Stimulated activated CD4-positive, alpha-beta T cell treated with anti-CD3 and anti-CD28 coated beads, Interleukin-12 subunit alpha, Interleukin-12 subunit beta, amount 100 ng/mL, for 4 hours (primary cell): ENCODE measurements around the gene MAP2K4.
"Not testable (repeated sequence)": the region's sequence is repeated elsewhere in the genome, so short reads cannot be mapped to it uniquely, and the experiment has no call there.

Experiments
- DNase-seq: peaks from one replicate; pipeline ENCODE4 v3.0.0-alpha.2; 2020

MAP2K4 gene

DNA sequence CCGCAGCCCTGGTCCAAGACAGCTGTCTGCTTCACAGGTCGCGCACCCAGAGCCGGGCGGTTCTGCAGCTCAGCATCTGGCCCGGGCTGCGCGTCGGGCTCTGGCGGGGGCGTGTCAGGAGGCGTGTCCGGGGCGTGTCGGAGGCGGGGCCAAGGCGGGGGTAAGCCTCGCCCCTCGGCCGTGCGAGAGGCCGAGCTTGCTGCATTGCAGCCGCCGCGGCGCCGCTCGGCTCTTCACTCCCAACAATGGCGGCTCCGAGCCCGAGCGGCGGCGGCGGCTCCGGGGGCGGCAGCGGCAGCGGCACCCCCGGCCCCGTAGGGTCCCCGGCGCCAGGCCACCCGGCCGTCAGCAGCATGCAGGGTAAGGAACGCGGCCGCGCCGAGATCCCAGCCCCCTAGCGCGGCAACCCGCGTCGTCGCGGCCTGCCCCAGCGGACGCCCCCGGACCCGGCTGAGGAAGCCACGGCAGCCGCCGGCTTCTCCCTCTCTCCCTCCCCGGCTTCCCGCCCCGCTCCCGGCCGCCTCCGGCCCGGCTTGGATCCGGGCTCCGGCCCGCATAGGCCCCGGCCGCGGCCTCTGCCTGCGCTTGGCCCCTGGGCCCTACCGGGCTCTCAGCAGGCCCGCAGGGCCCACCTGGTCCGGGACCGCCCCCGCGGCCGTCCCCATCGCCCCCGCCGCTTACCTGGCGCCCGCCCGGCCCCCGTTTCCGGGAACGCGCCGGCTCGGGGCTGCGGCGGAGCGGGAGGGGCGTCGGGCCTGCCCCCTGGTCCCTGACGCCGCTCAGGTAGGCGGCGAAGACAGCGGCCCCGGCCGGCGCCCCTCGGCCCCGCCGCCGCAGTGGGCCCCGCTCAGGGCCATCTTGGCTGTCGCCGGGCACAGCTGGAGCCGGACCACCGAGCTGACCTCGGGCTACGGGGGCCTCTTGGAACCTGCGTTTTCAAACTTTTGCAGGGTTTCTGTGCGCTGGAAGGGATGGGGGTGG lies at the start of gene MAP2K4:
Gene MAP2K4, plus strand, starts transcription at position 236 of the 981 bp plus-strand sequence. Its CDS starts 10 bp downstream, at position 246.
- peak; percentile 97 for DNase-seq

DNA sequence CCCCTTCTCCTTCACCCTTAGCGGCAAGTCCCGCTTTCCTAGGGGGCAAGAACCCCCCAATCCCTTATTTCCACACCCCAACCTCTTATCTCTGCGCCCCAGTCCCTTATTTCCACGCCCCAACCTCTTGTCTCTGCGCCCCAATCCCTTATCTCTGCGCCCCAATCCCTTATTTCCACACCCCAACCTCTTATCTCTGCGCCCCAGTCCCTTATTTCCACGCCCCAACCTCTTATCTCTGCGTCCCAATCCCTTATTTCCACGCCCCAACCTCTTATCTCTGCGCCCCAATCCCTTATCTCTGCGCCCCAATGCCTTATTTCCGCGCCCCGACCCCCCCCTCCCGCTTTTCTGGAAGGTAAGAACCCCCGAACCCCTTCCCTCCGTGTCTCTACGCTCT lies 47.9 kb upstream of the MAP2K4 start:
- DNase-seq, result not testable (repeated sequence)

DNA sequence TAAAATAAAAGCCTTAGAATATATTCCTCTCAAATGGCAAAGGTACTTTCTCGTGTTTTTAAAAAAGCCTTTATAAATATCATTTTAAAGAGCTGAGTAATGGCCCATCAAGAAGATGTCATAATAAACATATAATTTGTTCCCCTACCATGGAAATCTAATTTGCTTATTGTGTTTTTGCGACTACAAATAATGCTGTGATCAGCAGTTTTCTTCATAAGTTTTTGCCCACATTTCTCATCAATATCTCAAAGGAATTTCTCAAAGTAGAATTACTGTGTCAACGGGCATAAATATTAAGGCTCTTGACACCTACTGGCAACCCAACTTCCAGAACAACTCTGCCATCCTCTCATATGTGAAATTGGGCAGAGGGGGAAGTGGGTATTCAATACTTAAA lies 40.9 kb upstream of the MAP2K4 start:
- no peak for DNase-seq

DNA sequence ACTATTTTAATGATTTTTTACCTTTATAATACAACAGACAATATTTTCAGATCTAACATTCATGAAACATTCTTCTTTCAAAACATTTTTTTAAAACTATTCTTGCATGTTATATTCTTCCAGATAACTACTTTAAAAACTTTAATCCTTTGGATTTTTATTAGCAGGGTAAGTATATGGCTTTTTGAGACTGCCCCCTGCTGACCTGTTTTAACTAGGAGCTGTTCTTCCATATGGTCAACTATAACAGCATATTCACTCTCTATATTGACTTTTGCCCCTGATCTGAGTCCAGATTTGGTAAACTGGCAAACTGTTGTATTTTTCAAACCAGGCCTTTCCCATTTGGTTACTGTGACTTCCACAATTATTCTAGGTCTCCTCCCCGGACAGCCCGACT lies 39.9 kb upstream of the MAP2K4 start:
- no peak for DNase-seq

DNA sequence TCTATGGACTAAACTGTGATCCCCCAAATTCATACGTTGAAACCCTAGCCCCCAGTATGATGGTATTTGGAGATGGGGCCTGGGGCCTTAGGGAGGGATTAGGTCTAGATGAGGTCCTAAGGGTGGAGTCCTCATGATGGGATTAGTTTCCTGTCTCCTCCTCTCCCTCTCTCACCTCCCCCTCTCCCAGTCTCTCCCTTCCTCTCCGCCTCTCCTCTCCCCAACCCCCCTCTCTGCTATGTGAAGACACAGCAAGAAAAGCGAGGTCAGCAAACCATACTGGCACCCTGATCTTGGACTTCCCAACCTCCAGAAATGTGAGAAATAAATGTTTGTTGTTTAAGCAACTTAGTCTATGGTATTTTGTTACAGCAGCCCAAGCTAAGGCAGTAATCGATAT lies 38.8 kb upstream of the MAP2K4 start:
- DNase-seq, result no peak

DNA sequence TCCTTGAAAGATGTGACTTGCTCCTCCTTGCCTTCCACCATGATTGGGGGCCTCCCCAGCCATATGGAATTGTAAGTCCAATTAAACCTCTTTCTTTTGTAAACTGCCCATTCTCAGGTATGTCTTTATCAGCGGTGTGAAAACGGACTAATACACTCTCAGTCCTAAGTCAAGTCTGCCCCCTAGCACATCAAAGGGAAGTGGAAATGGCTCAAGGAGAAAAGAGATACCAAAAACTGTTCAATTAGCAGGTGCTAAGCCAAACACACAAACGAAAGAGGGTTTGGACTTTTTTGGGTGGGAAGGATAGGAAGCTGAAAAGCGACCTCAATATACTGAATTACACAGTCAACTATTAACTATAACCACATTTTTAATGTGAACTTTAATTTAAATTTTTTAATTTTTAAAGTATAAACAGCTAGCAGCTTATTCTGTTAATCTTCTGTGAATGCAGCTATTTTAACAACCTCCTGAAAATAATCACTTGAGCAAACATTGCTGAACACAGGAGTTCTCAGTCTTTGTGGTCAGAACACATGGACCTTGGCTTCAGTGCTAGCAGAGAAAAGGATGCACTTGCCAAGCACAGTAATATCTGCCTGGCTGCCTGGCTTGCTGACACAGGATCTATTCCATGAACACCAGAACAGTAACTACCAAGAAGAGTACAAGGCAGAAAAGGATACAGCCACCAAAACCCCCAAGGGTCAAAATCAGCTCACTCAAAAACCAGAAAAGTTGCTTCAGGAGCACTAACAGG lies 34.3 kb upstream of the MAP2K4 start:
- no peak for DNase-seq

DNA sequence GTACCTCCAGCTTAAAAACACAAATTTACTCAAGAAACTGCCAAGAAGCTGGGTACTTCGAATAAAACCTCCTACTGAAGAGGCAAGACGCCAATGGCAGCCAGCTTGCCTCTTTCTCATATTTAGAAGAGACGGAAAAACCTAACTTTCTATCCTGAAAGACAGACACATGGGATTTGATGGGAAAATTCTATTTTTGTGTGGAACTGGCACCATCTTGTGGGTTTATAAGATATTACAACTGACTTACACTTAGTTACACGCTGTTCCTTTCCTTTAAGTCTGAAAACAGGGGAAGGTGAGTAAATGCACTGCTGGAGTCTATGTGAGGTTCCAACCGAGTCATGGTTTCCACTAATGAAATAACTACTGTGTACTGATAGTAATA lies 33.7 kb upstream of the MAP2K4 start:
- DNase-seq, result no peak

DNA sequence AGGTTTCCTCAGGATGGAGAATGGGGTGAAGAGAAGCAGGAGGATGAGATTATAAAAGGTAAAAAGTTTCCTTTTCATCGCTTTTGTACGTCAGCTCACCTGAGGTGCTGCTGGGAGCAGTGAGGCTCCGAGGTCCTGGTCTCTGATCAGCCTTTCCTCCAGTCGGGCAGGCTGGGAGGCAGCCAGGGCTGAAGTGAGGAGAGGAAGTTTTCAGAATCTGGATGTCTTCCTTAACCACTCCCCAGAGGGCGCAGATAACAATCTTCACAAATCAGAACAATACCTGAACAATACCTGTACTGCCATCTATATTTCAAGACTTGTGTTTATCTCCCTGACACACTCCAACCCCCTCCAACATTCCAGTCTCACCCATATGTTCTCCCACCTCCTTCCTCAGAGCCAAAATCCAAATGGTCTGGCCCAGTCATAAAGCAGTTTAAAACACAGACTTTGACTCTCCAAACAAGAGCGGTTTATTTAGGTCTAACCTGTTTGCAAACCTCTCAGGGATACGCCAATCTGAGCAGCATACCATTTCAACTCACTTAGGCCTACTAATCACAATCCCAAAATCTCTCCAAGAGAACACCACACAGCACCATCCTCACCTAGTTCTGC lies 30.2 kb upstream of the MAP2K4 start:
- DNase-seq, result no peak

DNA sequence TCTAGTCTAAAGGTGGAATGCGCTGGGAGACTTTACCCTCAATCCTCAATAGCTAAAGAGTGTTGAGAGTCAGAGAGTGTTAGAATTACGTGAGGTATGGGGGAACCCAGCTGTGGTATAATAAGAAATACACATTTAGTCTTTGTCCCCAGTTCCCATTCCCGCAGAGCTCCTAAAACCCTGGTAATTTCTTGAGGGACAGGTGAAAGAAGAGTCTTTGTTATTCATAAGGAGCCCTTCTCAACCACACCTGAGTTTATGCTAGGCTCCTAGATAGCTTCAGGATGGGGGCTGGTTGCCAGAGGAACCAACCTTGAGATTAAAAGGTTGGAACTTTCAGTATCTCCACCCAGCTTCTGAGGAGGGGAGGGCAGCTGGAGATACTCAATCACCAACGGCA lies 29.2 kb upstream of the MAP2K4 start:
- DNase-seq, result no peak

DNA sequence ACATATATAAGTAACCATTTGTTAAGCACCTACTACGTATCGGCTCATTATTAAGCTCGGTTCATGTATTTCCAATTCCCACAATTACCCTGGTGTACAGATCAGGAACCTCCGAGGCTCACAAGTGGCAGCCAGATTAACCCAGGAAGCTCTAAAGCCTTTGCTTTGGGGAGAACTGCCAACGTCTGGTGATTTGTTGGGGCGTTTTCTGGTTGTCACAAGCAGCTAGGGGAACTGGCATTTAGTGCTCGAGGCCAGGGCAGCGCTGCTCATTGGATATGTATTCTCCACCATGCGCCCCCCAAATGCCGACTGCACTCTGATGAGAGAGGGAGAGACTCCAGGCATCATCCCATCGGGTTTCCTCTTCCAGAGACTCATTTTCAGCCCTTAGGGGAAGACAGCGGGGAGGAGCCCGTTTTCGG lies 23.9 kb upstream of the MAP2K4 start:
- DNase-seq, result no peak

DNA sequence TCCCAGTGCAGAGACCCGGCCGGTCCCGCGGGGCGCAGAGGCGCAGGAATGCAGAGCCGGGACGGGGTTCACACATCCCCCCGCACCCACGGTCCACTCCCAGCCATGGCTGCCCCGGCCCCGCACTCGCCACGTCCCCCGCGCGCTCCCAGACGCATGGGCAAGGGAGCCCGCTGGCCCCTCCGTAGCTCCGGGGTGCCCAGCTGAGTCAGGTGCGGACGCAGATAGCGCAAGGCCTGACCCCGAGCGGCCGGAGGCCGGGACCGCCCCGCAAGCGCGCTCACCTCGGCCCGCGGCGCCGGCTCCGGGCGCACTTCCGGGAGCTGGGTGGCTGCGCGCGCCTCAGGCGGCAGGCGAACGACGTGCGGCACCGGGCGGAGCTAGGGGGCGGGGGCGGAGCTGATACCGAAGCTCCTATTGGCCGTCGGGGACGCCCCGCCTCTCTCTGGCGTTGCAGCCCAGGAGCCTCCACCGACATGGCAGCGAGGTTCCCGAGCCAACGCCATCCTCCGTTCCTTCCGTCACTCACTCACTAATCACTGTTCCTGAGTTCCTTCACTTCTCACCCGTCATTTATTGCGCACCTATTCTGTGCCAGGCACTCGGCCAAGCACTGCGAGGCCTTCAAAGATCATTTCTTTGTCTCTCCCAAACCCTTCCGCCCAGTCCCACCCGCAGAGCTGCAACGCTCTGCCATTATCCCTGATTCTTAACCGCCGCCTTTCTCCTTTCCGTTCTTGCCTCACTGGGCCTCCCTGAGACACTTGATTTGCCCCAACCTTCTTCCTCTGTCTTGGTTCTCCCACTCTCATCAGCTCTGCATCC lies 23.3 kb upstream of the MAP2K4 start, which contains the start of gene ZNF18:
Gene ZNF18, minus strand, starts transcription at position 329 of the 825 bp plus-strand sequence. CDS start 4,646 bp downstream, outside the sequence.
- DNase-seq, result peak; percentile 97

DNA sequence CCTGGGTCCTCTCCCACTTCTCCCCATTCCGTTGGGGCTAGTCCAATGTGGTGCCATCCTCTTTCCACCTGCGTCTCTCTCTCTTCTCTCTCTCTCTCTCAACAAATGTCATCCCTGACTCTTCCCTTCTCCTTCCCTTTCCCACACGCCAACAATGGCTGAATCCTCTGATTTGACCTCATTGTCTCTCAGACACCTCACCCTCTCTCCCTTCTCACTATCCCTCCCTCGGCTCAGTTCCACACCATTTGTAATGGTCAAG lies 22.8 kb upstream of the MAP2K4 start:
- DNase-seq, result no peak

DNA sequence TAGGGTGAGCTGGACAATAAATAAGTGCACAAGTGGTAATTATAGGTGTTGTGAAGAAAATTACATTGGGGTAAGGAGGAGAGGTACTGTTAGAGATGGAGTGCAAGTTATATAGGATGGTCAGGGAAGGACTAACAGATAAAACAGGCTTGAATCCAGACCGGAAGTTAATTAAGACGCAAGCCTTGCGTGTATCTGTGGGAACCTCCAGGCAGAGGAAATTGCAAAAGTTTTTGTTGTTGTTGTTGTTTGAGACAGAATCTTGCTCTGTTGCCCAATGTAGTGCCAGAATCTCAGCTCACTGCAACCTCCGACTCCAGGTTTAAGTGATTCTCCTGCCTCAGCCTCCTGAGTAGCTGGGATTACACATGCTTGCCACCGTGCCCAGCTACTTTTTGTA lies 21.0 kb upstream of the MAP2K4 start:
- DNase-seq, result no peak

DNA sequence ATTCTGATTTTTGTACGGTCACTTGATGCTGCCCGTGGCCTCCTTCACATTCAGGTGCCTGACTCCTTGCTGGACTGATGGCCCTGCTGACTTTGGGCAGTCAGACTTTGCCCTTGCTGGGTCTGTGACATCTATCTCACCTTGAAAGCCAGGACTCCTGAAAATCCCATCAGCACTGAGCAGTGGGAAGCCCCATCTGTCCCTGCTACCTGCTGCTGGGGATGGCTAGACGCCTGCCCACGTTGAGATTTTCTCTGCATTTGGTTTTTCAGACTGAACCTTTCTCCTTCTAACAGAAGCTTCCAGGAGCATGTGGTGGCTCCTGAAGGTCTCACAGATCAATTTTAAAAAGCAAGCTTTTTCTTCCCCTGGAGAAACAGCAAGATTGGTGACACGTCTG lies 13.2 kb upstream of the MAP2K4 start:
- no peak for DNase-seq

DNA sequence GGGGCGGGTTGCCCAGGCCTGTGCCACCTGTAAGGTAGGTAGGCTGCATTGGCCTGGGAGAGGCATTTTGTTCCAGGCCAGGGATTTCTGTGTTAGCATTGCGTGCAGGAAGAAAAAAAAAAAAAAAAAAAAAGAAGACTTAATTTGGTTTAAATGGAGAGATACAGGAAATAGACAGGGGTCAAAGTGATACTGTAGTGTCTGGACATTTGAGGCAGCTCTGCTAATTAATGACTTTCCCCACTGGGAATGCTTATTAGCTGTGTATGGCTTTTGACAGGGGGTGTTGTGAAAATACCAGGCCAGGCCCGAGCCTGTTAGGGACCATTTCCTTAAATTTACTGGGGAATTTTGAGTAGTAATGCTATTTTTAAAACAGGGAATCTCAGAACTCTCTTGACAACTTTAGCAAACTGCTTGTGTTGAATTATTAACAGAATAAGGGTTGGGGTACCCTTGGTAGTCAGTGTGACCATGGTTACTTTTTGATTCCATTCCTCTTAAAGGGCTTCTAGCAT lies 1.0 kb downstream of the MAP2K4 start:
- no peak for DNase-seq

DNA sequence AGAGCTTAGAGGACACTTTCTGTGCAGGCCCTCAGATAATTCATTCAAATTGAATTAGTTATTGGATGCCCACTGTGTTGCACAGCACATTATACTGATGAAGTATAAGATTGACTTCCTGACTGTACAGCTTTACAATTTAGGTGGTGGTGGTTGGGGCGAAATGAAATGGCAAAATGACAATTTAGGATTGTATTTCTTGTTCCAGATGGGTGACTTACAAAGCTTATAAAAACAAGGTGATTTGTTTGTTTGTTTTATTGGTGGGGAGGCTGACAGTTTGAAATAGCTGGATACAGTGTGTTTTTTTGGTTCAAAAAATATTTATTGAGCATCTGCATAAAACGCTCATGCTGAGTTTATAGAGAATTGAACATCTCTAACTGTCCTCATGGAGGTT lies 1.6 kb downstream of the MAP2K4 start:
- DNase-seq, result no peak

DNA sequence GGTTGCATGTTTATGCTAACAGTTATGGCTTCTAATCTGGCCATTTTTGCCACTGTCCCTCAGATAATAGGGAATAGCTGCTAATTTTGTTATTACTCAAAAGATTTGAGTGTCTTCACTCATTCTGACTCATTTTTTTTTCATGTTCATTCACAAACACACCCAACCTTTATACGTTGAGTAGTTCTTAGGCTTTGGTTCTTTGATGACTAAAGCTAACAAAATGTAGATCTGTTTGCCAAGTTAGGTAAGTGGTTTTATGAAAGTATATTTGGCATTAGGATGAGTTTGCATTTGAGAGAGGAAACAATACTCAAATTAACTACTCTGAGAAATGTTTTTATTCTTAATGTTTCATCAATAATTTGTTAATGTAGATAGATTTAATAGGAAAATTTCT lies 3.6 kb downstream of the MAP2K4 start:
- no peak for DNase-seq

DNA sequence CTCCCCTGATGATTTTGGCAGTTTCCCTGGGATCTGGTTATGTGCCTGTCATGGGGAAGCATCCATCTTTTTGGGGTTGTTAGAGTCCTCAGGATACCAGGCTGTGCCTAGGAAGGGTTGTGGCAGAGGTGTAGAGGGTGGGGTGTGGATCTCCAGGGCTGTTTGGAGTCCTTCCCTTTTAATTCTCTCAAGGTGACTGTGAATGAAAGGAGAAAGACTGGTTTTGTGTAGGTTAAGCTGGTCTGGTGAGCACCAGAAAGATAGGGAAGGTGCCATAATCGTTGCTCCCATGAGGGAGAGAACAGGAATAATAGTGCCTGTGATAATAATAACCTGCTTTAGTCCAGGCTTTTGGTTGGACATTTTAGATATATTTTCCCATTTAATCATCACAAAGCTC lies 7.0 kb downstream of the MAP2K4 start:
- DNase-seq, result no peak

DNA sequence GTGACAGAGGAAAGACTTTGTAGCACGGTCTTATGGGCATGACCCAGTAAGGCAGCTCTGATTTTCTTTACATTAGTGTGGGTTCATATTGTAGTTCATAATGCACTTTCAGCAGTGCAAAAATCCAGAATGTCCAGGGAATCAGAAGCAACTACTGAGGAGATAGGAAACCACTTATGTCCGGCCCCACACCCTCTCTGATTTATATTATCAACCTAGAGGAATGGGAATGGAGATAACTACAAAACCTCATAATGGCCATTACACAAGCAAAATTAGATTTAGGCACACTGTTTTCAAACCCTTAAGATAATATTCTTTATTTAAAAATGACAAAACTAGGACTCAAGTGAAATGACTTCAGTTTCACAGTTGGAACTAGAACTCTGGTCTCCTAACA lies 7.9 kb downstream of the MAP2K4 start:
- no peak for DNase-seq

DNA sequence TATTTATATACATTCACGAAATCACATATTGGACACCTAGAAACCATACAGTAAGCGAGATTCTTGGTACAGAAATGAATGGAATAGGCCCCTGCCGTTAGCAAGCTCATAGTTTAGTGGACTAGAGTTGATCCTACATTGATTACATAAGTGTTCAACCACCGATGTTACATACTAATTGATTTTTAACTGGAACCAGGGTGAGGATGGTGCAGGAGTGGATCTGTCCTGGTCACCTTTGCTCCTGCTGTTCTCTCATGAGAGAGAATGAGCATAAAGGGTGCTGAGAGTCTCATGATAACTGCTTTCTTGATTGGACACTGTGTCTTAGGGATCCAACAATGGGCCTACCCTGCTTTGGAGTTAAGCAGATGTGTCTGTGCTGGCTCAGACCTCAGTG lies 13.9 kb downstream of the MAP2K4 start:
- DNase-seq, result no peak

DNA sequence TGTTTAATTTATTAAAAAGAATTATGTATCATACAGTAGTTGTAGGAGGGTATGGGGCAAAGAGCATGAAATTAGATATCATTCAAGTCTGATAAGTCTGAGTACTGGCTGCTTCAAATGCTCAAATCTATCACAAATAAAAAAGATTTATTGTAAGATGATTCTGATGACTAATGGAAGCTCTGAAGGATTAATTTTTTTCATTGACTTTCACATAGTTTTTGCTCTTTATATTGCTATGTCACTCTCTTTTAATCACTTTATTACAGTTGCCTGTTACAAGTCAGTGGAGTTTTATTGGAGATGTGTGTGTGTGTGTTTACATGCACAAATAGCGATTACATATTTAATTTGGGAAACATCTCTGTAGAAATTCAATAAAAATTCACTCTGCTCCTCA lies 15.0 kb downstream of the MAP2K4 start:
- no peak for DNase-seq

DNA sequence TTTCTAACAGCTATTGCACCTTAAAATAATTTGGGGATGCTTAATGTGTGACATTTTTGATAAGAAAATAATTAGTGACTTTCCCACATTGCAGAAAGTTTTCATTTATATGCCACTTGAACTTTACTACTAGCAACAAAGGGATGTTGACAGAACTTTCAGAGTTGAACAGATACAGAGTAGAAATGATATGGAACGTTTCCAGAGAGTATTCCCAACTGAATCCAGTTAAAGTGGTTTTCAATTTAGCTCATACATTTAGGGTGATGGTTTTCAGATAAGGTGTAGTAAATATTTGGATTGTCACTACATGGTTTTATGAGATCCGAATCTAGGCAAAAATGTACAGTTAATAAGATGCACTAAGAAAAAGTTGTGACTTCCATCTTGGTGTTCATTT lies 17.3 kb downstream of the MAP2K4 start:
- no peak for DNase-seq

DNA sequence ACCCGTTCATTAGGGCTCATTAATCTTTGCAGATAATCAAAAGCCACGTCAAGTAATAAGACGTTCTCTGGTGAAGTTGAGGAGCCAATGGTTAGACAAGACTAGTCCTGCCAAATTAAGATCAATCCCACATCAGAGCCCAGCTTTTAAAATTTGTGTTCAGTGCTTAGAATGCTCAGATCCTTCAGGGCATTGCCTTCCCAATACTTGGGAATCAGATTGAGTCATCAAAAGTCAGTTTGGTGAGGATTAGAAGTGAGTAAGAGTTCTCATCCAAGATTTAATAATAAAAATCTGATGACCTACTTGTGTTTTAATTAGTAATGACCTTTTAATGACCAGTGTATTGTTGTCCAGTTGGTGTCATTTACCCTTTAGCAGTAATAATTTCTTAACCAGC lies 19.8 kb downstream of the MAP2K4 start:
- DNase-seq, result no peak
